ENCODE measurements around the gene REP15.
"Not testable (repeated sequence)": the region's sequence is repeated elsewhere in the genome, so short reads cannot be mapped to it uniquely, and the experiment has no call there.

Gene REP15

GRCh38 chr12:27703720-27704452 lies 7.6 kb downstream of the REP15 start:
- peak; percentile 54 to 73 for DNase-seq

GRCh38 chr12:27705263-27705662 lies 9.0 kb downstream of the REP15 start:
- DNase-seq = no peak

- DNase-seq = no peak
Measured at GRCh38 chr12:27707216-27707615, 11.0 kb downstream of the REP15 start.

GRCh38 chr12:27709212-27709931 lies 13.1 kb downstream of the REP15 start:
- DNase-seq = no peak

- DNase-seq = peak in 1 of 2 donors; percentile 31
Measured at GRCh38 chr12:27709932-27710591, 13.8 kb downstream of the REP15 start.

GRCh38 chr12:27710592-27711316 lies 14.5 kb downstream of the REP15 start, which contains the start of gene MRPS35:
TSS of gene MRPS35 (plus strand) at chr12:27710832. CDS start at chr12:27710844, 12 bp downstream.
- DNase-seq = peak; percentile 90 to 92

GRCh38 chr12:27711317-27711682 lies 15.1 kb downstream of the REP15 start:
- no peak for DNase-seq

- no peak for DNase-seq
Measured at GRCh38 chr12:27711967-27712366, 15.7 kb downstream of the REP15 start.

- no peak for DNase-seq
Measured at GRCh38 chr12:27723212-27723611, 27.0 kb downstream of the REP15 start.

GRCh38 chr12:27730097-27730588 lies 33.9 kb downstream of the REP15 start:
- no peak for DNase-seq

- DNase-seq = no peak
Measured at GRCh38 chr12:27732281-27732680, 36.0 kb downstream of the REP15 start.

GRCh38 chr12:27733052-27733656 lies 36.9 kb downstream of the REP15 start:
- peak; percentile 20 to 41 for DNase-seq

- no peak for DNase-seq
Measured at GRCh38 chr12:27733791-27734190, 37.5 kb downstream of the REP15 start.

- DNase-seq = not testable (repeated sequence)
Measured at GRCh38 chr12:27734321-27734720, 38.1 kb downstream of the REP15 start.

- DNase-seq = no peak
Measured at GRCh38 chr12:27743601-27744000, 47.4 kb downstream of the REP15 start.

- DNase-seq = not testable (repeated sequence)
Measured at GRCh38 chr12:27745734-27746133, 49.5 kb downstream of the REP15 start.
